Measurements from ENCODE around the gene MARK4.

DNA sequence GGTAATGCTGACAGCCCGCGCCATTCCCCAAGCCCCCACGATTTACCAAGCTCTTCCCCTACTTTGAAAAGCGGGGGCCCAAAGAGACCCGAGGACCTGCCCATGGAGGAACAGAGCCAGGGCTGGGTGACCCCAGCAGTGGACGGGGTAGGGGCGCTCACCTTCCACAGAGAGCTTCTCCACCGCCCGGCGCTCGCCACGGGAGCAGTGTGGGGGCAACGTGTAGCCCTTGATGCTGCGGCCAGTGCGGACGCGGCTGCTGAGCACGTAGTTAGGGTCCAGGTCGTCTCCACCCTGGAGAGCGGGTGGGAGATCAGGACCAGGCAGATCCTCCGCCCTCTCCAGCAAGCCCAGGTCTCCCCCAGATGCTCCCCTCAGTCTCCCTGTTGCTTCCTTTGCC, 64.2 kb downstream of the MARK4 start:
- TF ChIP-seq, protein P1, sequence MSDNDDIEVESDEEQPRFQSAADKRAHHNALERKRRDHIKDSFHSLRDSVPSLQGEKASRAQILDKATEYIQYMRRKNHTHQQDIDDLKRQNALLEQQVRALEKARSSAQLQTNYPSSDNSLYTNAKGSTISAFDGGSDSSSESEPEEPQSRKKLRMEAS (IDR thresholded peaks at IDR 0.05) = no peak
- TF ChIP-seq EP300 (IDR thresholded peaks at IDR 0.05; ENCODE audit: borderline replicate concordance) = no peak
- no peak for TF ChIP-seq YY1 (IDR thresholded peaks at IDR 0.05; ENCODE audit: low read depth)
- TF ChIP-seq FOXM1 (IDR thresholded peaks at IDR 0.05; ENCODE audit: borderline replicate concordance, low read depth) = no peak
- no peak for TF ChIP-seq TEAD4 (IDR thresholded peaks at IDR 0.05)
- no peak for TF ChIP-seq CREB1 (IDR thresholded peaks at IDR 0.05; ENCODE audit: low read depth)
- TF ChIP-seq, protein P2, sequence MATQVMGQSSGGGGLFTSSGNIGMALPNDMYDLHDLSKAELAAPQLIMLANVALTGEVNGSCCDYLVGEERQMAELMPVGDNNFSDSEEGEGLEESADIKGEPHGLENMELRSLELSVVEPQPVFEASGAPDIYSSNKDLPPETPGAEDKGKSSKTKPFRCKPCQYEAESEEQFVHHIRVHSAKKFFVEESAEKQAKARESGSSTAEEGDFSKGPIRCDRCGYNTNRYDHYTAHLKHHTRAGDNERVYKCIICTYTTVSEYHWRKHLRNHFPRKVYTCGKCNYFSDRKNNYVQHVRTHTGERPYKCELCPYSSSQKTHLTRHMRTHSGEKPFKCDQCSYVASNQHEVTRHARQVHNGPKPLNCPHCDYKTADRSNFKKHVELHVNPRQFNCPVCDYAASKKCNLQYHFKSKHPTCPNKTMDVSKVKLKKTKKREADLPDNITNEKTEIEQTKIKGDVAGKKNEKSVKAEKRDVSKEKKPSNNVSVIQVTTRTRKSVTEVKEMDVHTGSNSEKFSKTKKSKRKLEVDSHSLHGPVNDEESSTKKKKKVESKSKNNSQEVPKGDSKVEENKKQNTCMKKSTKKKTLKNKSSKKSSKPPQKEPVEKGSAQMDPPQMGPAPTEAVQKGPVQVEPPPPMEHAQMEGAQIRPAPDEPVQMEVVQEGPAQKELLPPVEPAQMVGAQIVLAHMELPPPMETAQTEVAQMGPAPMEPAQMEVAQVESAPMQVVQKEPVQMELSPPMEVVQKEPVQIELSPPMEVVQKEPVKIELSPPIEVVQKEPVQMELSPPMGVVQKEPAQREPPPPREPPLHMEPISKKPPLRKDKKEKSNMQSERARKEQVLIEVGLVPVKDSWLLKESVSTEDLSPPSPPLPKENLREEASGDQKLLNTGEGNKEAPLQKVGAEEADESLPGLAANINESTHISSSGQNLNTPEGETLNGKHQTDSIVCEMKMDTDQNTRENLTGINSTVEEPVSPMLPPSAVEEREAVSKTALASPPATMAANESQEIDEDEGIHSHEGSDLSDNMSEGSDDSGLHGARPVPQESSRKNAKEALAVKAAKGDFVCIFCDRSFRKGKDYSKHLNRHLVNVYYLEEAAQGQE (IDR thresholded peaks at IDR 0.05; ENCODE audit: low read depth) = no peak
- TF ChIP-seq TAF1 (IDR thresholded peaks at IDR 0.05; ENCODE audit: low read depth) = no peak
- TF ChIP-seq EGR1 (IDR thresholded peaks at IDR 0.05) = no peak
- no peak for TF ChIP-seq RAD21 (IDR thresholded peaks at IDR 0.05; ENCODE audit: low read depth)
